Right lung (tissue), 10 donors: Measurements from ENCODE around the gene RPS19BP1. TPM values are rescaled to one million over a fixed set of nuclear protein-coding genes. Genes with fewer than 3 reads are reported as not detected.

Experiments used
- DNase-seq, 2 donors: peaks; one replicate each; pipeline ENCODE4 v3.0.0-alpha.2; 2013
- long read RNA-seq, 8 donors: transcript quantifications; one replicate each; lab custom pipeline, GENCODE V29; 2026
- polyA plus RNA-seq, 5 donors: library from polyadenylated mRNA; unstranded; fragments of 120-200 nt; gene quantifications; one replicate each; pipeline versions ENCODE4 v1.2.1 to v1.2.3, GENCODE V29; 2013; ENCODE audit warnings: inconsistent platforms in 1 of 5, low replicate concordance in 1 of 5; ENCODE audit not compliant: insufficient read length in 5 of 5, insufficient read depth in 1 of 5

Gene RPS19BP1
- 10 to 100 TPM; 40.6 to 81.1 (median 49.7) TPM for polyA plus RNA-seq
- long read RNA-seq, donor 1, transcript RPS19BP1-203 (3 exons, 852 nt), result minor isoform, 13 of 73 reads
- long read RNA-seq, donor 1, transcript RPS19BP1-201 (4 exons, 927 nt), result major isoform, 51 of 73 reads
- long read RNA-seq, donor 1, partial matches to known transcripts, result 0 of 73 reads
- long read RNA-seq, donor 1, other reads (novel, unspliced or antisense), result 0 of 73 reads
- long read RNA-seq, donor 2, transcript RPS19BP1-201 (4 exons, 927 nt), result major isoform, 28 of 34 reads
- long read RNA-seq, donor 2, partial matches to known transcripts, result 0 of 34 reads
- long read RNA-seq, donor 2, other reads (novel, unspliced or antisense), result 0 of 34 reads
- long read RNA-seq, donor 3, transcript RPS19BP1-201 (4 exons, 927 nt), result major isoform, 33 of 47 reads
- long read RNA-seq, donor 3, transcript RPS19BP1-203 (3 exons, 852 nt), result minor isoform, 12 of 47 reads
- long read RNA-seq, donor 3, partial matches to known transcripts, result 0 of 47 reads
- long read RNA-seq, donor 3, other reads (novel, unspliced or antisense), result 0 of 47 reads
- long read RNA-seq, donor 4, transcript RPS19BP1-201 (4 exons, 927 nt), result major isoform, 27 of 32 reads
- long read RNA-seq, donor 4, partial matches to known transcripts, result 0 of 32 reads
- long read RNA-seq, donor 4, other reads (novel, unspliced or antisense), result 0 of 32 reads
- long read RNA-seq, donor 5, transcript RPS19BP1-206 (3 exons, 647 nt), result minor isoform, 5 of 95 reads
- long read RNA-seq, donor 5, transcript RPS19BP1-201 (4 exons, 927 nt), result major isoform, 83 of 95 reads
- long read RNA-seq, donor 5, transcript RPS19BP1-203 (3 exons, 852 nt), result minor isoform, 6 of 95 reads
- long read RNA-seq, donor 5, partial matches to known transcripts, result 0 of 95 reads
- long read RNA-seq, donor 5, other reads (novel, unspliced or antisense), result 0 of 95 reads
- long read RNA-seq, donor 6, transcript RPS19BP1-203 (3 exons, 852 nt), result minor isoform, 7 of 74 reads
- long read RNA-seq, donor 6, transcript RPS19BP1-201 (4 exons, 927 nt), result major isoform, 64 of 74 reads
- long read RNA-seq, donor 6, partial matches to known transcripts, result 0 of 74 reads
- long read RNA-seq, donor 6, other reads (novel, unspliced or antisense), result 0 of 74 reads
- long read RNA-seq, donor 7, transcript RPS19BP1-203 (3 exons, 852 nt), result minor isoform, 11 of 54 reads
- long read RNA-seq, donor 7, transcript RPS19BP1-201 (4 exons, 927 nt), result major isoform, 42 of 54 reads
- long read RNA-seq, donor 7, partial matches to known transcripts, result 0 of 54 reads
- long read RNA-seq, donor 7, other reads (novel, unspliced or antisense), result 0 of 54 reads
- long read RNA-seq, donor 8, transcript RPS19BP1-201 (4 exons, 927 nt), result major isoform, 26 of 28 reads
- long read RNA-seq, donor 8, partial matches to known transcripts, result 0 of 28 reads
- long read RNA-seq, donor 8, other reads (novel, unspliced or antisense), result 0 of 28 reads

GRCh38 chr22:39532215-39533073 lies at the start of gene RPS19BP1:
TSS of gene RPS19BP1 (minus strand) at chr22:39532748. CDS start at chr22:39532738, 10 bp downstream.
- DNase-seq, result peak; percentile 100

- DNase-seq, result no peak
These were observed 48.8 kb upstream of the RPS19BP1 start for GRCh38 chr22:39581303-39581702.

GRCh38 chr22:39580795-39581194 lies 48.2 kb upstream of the RPS19BP1 start:
- no peak for DNase-seq

- DNase-seq, result no peak
These were observed 47.5 kb upstream of the RPS19BP1 start for GRCh38 chr22:39580006-39580441.

- no peak for DNase-seq
These were observed 45.4 kb upstream of the RPS19BP1 start for GRCh38 chr22:39577900-39578299.

- DNase-seq, result no peak
These were observed 44.8 kb upstream of the RPS19BP1 start for GRCh38 chr22:39577366-39577765.

- DNase-seq, result no peak
These were observed 43.5 kb upstream of the RPS19BP1 start for GRCh38 chr22:39576027-39576426.

GRCh38 chr22:39575552-39575825 lies 42.9 kb upstream of the RPS19BP1 start:
- no peak for DNase-seq

- DNase-seq, result no peak
These were observed 42.4 kb upstream of the RPS19BP1 start for GRCh38 chr22:39574779-39575551.

- no peak for DNase-seq
These were observed 39.0 kb upstream of the RPS19BP1 start for GRCh38 chr22:39571538-39571937.

- no peak for DNase-seq
These were observed 38.1 kb upstream of the RPS19BP1 start, which contains the start of gene CACNA1I for GRCh38 chr22:39570665-39571064. TSS of gene CACNA1I (plus strand) at chr22:39570753. CDS start at chr22:39570753, 0 bp downstream.

- no peak for DNase-seq
These were observed 37.7 kb upstream of the RPS19BP1 start for GRCh38 chr22:39570226-39570625.

GRCh38 chr22:39569066-39569465 lies 36.5 kb upstream of the RPS19BP1 start:
- no peak for DNase-seq

GRCh38 chr22:39568278-39568981 lies 35.9 kb upstream of the RPS19BP1 start:
- DNase-seq, result no peak

GRCh38 chr22:39567135-39567946 lies 34.8 kb upstream of the RPS19BP1 start:
- no peak for DNase-seq

- DNase-seq, result no peak
These were observed 32.9 kb upstream of the RPS19BP1 start for GRCh38 chr22:39565414-39565944.

GRCh38 chr22:39563571-39564428 lies 31.3 kb upstream of the RPS19BP1 start:
- no peak for DNase-seq
